HG03108 (cell line): ENCODE measurements around the gene LMO1.

ENCODE experiments used
- ATAC-seq: cut with Tn5 transposase; IDR thresholded peaks from one replicate; pipeline ENCODE4 v1.9.1; 2021; ENCODE audit warnings: moderate library complexity; ENCODE audit not compliant: unreplicated experiment

The LMO1 gene

DNA sequence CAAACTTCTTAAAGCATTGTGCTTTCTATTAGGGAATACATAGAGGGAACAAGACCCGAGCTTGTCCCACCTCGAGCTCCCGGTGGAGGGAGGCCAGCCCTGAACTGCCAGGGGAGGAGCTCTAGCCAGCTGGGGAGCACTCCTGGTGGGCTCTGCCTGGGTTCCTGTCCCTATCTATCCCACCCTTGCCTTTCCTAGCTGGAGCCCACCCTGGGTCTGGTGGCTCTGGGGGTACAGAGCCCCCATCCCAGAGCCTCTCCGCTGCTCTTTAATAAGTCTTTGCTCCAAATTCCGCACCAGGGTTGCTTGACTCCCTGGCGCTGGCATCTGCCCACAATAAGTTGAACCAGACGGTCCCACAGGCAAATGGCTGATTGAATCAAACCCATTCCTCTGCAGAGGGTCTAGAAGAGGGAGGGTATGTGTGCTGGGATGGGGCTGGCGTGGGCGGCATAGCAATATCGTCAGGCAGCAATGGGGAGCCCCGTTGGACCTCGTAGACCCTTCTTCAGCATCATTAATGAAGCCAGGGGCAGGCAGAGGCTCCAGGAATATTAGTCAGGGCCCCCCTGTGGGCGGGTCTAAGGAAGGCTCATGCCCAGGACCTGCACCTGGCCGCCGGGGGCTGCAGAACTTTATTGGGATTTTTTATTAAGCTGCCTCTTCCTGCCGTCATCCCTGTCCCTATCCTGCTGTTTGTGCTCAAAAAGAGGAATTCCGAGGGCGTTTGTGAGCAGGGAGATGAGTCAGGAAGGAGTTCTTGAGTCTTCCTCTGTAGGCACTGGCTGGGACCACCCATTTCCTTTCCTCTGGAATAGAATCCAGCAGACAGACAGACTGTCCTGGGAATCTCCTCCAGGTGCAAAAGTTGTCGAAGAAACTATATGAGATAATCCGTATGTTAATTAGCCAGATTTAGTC is 56.3 kb downstream of the LMO1 start:
- ATAC-seq = no peak

DNA sequence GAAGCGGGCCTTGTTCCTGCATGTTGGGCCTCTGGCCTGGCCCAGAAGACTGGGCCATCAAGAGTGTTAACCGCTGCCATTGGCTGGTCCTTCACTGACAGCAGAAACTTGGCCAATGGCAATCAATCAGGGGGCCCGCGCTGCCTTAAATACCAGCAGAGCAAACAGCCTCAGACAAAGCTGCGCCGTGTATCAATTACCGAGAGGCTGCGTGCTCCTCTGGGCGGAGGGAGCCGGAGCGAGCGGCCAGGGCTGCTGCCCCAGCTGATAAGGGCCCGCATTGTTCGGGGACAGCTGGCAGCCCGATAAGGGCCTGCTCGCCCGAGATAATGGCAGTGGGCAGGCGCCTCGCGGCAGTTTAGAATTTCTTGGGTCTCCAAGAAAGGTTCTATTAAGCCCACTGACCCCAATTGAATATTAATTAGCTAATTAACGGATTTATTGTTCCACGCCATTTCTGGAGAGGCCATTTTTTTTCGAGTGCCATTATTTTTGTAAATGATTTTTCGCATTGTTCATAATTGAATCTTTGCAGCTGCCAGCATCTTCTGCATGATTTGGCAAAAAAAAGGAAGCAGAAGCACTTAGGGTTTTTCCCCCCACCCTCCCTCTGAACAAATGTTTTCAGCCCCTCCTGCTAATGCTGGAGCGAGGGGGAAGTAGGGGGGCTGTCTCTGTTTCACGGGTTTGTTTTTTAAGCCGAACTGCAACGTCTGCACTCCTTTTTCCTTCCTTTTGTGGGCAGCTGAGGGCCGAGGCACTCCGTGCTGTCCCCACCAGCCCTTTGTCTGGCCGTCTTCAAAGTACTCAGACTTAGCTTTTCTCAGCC is 57.2 kb downstream of the LMO1 start:
- no peak for ATAC-seq

DNA sequence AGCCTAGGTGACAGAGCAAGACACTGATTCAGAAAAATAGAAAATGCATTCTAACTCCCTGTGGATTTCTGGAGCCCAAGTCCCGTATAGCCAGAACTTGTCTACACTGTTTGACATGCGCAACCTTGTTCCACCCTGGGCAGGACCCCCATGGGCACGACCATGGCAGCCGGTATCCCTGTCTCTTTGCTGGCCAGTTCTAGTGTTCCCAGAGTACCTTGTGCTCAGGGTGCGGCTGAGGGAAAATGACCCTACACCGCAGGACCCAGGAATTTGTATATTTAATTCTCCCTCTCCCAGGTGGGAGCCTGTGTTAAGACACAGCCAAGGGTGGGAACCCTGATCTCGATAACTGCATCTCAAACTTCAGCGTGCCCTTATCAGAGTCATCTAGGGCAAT is 58.1 kb downstream of the LMO1 start:
- ATAC-seq = no peak

DNA sequence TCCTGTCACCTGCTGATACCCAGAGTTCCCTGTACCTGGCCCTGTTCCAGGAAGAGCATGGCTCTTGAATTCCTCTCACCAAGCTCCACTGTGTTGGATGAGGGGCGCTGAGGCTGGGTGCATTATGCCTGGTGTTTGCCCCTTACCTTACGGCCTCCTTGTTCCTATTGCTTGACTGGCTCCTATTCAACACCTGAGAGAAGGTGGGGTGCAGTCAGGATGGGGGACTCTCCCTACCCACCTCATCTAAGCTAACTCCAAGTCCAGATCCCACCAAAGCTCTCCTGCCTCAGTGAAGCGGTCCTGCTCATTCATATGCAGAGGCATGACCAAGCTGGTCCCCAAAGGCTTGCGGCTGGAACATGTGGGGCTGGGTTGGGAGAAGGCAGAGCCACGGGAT is 59.1 kb downstream of the LMO1 start:
- no peak for ATAC-seq

DNA sequence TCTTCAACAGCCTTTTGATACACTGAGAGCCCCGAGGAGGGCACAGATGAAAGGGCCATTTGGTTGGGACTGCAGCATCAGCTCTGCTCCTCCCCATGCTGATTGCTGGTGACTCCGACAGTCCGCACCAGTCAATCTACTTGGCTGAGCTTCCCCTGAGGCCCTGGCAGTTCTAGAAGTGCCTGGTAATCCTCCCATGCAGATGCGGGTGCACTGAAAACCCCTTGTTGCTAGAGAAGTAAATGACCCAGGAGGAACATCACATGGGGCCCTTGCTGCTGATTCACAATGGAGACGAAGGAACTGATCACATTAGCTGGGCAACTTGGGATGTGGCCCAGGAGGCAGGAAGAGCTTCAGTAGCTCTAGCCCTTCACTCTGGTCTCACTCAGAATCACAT is 59.7 kb downstream of the LMO1 start:
- ATAC-seq = no peak

DNA sequence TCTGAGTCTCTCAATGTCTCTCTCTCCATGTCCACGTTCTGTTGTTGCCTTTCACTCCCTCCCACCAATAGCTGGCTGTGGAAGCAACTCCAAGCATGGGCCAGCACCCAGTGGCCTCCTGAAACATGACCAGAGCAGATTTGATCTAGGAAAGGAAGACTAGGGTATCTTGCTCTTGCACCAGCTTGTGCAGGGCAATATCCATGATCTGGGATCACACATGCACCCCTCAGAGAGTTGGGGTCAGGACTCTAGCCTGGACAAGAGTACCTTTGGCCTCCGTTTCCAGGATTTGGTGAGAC is 60.3 kb downstream of the LMO1 start:
- ATAC-seq = no peak

DNA sequence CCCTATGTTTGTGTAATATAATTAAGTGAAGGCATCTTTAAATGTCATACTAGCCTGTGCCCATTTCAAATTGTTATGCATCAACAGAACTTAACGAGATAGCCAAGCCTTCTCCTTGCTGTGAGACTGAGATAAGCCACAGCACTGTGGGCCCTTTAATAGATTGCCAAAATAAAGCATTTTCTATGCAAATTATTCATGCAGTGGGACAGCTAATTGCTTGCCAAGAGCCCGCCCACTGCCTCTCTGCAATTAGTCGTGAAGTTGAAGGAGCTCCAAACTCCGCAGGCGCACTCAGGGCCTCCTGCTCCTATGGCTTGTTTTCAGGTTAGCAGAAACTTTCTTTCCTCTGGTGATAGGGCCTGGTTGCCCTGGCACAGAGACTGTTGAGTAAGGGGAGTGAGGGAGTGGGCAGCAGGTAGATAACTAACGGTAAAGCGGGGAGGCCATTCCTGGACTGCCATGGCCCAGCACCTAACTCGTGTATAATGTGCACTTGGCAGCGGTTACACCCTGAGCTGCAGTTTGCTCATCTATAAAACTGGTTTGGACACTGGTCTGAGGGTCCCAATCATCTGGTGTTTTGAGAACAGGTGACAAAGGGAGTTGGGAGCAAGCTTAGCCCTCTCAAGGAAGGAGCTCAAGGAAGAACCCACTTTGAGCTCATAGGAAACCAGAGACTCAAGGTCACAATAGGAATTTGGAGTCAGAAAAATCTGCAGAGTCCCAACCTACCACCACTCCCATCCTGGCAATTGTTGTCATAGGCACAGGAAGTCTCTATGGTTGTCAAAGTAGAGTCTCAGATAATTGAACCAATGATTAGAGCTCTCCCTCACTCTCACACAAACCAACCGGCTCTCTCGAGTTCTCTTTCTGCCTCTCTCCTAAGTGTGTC is 60.9 kb downstream of the LMO1 start:
- no peak for ATAC-seq

DNA sequence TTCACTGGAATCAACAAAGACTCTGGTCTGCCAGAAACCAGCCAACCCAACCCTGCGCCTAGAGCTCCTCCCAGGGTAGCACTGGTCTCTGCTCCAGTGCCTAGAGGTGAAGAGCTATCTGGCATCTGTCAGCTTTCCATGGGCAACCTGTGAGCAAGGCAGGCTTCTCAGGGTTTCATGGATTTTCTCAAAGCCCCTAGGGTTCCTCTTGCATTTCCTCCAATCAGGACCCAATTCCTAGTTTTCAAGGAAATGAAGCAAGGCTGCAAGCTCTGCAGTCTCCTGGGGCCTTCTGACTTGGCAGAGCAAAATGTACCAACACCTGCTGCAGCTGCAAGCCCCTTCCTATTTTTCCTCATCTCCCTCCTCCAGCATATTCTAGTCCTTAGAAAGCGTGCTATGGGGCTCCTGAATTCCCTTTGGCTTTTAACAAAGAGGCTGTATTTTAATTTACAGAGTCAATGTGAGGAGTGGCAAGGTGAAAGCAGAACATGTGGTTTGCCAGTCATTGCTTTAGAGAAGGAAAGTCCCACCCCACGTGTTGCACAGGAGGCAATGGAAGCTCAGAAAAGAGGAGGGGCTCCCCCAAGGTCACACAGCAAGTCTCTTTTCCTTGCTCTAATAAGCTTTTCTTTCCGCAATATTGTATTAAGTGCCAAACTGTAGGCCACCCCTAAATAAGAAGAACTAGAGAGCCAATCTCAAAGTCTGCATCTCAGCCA is 61.9 kb downstream of the LMO1 start:
- peak; percentile 63 for ATAC-seq

DNA sequence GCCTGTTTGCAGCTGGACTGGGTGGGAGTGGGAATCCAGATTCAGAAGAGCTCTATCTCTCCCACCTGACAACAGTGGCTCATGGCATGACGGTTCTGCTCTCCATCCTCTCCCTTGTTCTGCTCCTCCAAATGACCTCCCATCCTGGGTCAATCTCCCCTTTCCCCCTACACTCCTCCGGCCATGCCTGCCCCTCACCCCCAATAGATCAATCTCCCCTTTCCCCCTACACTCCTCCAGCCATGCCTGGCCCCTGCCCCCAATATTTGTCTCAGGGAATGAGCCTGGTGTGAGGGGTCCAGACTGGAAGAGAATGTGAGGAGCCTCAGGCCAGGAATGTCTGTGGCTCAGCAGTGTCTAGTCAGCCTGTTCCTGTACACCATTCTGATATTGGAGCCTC is 64.0 kb downstream of the LMO1 start:
- no peak for ATAC-seq

DNA sequence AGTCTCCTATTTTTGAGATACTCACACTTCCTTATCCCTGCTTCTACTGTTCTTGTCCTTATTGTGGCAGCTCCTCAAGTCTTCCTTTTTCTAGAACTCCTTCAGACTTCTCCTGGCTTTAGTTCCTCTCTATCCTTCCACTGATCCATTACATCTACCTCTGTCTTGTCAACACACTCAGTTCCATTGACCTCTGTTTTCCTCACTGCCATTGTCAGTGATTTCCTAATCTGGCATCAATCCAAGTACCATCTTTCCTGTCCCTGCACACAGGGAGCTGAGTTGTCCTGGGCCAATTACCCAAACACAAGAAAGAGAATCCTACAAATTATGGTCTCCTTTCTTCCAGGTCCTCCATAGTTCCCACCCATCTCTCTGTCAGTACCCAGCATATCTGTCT is 66.9 kb downstream of the LMO1 start:
- ATAC-seq = no peak

DNA sequence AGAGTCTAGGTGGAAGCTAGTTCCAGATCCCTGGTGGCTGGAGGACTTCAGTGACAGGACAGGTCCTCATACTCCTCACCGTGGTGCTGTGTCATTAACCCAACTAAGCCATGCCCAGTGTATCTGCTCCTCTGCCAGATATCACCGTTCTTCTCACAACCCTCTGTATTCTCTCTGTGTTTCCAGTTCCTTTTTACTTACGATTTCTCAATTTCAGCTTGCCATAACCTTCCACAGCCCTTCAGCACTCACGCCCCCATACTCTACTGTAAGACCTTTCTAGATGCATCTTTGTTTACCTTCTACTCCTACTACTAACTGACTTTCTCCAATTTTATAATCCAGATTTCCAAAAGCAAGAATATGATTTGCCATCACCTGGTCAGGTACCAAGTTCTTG is 68.7 kb downstream of the LMO1 start:
- ATAC-seq = no peak

DNA sequence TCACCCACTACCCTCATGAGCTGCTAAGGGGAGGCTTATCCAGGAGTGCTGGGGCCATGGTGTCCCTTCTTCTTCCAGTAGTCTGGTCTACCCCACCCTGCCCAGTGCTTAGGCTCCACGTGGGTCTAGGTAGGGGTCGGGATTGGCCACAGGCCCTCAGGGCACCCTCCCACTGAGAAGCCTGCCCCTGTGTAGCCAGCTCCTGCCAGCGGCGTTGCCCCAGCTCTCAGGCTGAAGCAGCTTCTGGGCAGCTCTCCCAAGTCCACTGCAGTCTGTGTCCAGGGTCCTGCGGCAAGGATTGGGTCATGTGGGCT is 70.8 kb downstream of the LMO1 start:
- no peak for ATAC-seq

DNA sequence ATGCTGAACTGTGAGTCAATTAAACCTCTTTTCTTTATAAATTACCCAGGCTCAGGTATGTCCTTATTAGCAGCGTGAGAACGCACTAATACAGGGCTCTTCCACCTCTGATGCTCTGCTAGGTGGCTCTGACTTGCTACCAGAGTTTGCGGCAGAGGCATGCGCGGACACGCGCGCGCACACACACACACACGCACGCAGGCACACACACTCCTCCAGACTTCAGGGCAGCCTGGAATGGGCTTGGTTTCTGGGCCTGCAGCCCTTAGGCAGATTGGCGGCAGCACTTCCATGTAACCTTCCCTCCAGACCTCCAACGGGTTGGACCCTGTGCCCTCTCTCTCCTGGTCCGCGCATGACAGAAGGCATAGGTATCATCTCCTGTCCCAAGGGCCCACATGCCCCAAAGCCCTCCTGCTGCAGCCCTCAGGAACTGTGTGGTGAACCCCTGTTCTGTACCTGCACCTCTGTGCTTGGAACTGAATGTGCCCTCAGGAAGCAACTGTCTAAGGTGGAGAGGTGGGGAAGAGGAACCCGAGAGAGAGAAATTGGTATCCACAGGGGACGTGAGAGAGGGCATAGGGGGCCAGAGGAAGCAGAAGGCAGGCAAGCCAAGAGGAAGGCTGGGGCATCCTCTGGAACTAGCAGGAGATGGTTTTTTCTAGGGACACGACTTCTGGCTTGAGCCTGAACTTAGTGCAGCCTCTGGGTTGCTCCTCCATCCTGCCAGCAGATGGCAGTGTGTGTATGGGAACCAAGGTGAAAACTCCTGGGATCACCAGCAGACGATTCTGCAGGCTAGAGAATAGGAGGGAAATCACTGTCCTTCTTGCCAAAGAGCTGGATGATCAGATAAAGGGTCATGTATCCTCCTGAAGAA is 71.4 kb downstream of the LMO1 start:
- ATAC-seq = no peak

DNA sequence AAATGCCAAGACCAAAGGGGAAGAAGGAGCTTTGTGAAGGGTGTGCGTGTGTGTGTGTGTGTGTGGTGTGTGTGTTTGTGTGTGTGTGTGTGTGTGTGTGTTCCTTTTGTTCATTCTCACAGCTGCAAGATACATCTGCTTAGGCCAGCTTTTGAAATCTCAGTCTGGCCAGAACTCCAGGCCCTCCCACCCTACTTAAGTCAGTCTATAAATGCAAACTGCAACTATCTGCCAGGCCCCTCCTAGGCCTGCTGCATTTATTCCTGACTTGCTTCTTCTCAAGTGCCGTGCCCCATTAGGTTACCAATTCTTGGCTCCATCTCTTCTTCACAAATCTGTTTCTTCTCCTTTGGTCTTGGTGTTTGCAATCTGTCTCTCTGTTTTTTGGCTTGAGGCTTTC is 73.2 kb downstream of the LMO1 start:
- ATAC-seq = no peak

DNA sequence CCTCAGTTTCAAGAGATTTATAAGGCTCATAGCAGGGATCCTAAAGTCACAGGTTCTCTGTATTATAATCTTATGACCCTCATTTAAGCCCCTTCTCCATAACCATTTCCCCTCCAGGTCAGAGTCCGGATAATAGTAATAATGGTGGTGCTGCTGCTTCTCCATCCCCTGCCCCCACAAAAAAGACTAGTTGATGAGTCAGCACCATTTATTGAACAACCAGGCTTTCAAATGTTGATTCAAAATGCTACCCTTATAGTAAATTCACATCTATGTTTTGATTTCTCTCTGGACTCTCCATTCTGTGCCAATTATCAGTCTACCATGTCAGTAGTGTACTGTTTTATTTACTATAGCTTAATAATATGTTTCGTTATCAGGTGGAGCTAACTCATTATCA is 77.2 kb downstream of the LMO1 start:
- ATAC-seq = no peak

DNA sequence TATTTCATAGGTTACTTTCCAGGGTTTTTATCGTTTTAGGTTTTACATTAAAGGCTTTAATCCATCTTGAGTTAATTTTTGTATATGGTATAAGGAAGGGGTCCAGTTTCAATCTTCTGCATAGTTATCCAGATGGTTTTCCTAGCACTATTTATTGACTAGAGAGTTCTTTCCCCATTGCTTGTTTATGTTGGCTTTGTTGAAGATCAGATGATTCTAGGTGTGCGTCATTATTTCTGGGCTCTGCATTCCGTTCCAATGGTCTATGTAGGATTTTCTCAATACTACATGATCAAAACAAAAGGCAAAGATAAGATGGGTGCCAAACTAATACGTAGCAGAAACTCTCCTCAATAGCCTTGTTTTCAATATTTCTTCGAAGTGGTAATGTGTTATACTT is 80.6 kb downstream of the LMO1 start:
- no peak for ATAC-seq

DNA sequence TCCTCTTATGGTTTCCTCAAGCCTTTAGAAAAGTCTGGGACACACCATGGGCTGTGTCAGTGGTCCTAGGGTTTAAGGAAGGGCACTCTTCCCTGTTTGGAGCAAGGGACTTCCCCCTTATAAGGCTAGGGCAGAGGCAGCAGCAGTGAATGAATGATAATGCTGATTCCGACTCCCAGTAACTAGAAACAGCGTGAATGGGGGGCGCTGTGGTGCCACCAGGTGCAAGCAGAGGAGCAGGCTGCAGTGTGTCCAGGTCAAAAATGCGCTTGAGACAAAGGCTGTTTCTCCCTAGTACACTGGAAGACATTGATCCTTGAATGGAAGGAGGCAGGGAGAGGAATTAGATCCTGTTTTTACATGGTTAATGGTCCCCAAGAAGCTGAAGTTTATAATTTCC is 83.2 kb downstream of the LMO1 start:
- no peak for ATAC-seq

DNA sequence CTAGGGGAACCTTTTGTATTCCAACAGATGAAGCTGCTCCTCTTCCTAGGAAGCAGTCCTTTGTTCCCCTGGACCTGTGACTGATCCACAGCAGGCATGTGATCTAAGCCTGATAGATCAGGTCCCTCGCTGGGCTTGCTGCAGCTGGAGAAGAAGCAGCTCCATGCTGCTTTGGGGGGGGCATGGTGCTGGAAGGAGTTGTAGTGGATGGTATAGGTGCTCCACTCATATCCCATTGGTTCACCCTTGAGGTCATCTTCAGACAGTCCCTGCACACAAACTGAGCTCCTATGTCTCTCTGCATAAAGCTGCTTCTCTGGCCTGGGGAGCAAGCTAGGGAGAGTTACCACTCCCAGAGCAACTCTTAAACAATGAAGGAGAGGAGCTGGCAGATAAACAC is 85.4 kb downstream of the LMO1 start:
- no peak for ATAC-seq

DNA sequence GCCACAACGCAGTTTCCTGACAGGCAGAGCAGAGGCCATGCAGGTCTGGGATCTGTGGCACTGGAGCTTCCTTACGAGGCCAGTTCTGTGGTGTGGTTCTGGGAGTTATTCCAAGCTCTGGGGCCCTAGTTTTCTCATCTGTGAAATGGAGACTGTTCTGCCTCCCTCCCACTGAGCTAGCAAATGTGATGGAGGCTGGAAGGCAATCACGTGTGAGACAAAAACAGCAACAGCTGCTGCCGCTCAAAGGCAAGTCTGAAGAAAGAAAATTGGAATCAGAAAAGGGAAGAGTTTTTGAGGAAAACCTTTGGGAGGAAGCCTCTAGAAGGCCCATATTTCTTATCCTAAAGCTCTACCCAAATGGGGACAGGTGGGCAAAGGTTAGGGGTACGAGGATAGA is 86.5 kb downstream of the LMO1 start:
- ATAC-seq = no peak
